Stimulated activated CD8-positive, alpha-beta memory T cell treated with anti-CD3 and anti-CD28 coated beads, Interleukin-4, amount 100 ng/mL, for 24 hours (primary cell): ENCODE results near the gene ROR2.

Experiments used
- DNase-seq: peaks from one replicate; pipeline ENCODE4 v3.0.0-alpha.2; 2020; ENCODE audit warnings: low read depth

ROR2 gene

GRCh38 chr9:91900055-91900796 is 49.8 kb downstream of the ROR2 start:
- DNase-seq = no peak

- DNase-seq = no peak
Observed at GRCh38 chr9:91899594-91899993, 50.4 kb downstream of the ROR2 start.

DNA sequence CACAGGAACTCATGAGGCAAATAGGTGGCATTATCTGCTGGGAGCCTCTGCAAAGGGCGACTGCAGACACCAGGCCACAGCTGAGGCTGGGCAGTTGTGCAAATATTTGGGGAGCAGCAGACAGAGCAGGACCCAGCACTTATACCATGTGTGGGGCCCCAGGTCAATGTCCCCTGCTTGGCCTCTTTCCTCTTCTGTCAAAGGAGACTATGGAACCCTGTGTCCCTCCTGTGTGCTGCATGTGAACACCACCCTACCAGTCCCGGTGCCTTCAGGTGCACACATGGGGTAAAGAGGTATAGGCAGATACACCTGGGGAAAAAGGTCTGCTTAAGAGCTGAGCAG is 50.8 kb downstream of the ROR2 start:
- no peak for DNase-seq

DNA sequence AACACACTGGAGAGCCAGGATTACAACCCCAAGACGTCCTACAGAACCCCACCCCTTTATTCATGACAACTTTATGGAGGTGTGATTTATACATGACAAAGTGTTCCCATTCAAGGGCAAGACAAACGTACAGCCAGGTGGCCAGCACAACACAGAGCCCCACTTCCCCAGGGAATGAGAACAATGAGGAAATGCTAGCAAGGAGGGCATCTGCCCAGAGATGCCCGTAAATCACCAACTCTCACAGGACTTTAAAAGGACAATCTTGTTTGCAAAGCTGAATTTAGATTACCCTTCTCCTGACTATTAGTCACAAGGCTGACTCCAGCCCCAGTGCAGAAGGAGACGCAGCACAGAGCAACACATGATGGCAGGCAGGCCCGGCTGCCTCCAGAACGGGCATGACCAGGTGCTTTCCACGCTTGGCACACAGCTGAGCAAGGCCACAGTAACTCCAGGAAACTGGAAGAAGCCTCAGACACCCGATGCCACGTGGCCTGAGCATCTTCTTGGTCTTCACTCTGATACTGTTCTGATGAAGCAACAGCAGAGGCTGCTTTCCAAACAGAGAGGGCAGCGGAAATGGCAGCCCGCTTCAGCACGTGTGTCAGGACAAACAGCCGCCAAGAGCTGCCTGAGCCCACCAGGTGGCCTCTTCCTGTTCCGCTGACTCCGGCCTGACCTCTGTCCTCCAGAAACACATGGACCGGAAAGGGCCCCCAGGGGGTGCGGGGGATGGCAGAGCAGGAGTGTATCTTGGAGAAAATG is 51.4 kb downstream of the ROR2 start:
- no peak for DNase-seq

DNA sequence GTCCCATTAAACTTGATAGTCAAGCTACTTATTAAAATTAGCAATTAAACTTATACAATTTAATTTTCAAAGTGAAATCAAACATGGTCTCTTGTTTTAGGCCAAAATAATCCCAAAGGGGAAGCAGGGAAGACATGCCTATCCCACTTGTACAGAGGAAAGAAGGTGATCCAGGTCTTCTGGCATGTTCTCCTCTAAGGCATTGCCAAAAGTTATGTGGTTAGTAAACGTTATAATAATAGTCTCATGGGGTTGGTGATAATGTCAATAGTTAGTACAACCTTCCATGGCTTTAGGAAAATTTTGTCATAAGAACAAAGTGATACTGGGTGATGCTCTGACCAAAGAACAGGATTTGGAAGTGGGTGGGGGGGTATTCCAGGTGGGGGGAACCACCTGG is 52.8 kb downstream of the ROR2 start:
- DNase-seq = no peak

DNA sequence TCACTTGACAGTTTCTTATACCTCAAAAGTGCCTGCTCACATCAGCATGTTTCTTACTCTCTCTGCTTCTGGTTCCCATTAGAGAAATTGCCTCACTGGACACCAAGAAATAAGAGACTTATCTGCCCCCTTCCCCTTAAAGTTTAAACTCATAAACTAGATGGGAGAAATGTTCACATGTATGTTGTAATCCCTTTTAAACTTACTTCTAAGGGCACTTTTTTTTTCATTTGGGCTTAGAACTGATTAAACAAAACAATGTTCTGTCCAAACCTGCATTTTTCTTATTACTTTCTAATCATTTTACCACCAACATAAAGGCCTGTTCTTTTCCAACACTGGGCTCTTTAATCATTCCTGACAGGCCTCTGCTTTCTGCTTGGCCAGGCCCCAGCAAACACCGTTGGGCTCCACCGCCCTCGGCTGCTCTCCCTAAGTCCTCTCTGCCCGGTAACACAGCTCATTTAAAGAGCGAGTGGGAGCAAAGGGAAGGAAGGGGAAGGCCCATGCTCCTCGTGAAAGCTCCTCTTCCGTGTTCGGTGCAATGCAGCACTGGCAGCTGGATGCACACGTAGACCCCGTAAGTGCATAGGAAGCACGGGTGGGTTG is 53.4 kb downstream of the ROR2 start:
- no peak for DNase-seq

- DNase-seq = no peak
Observed at GRCh38 chr9:91896097-91896496, 53.9 kb downstream of the ROR2 start.

GRCh38 chr9:91894536-91894935 is 55.5 kb downstream of the ROR2 start:
- DNase-seq = no peak

- no peak for DNase-seq
Observed at GRCh38 chr9:91894023-91894422, 56.0 kb downstream of the ROR2 start.

DNA sequence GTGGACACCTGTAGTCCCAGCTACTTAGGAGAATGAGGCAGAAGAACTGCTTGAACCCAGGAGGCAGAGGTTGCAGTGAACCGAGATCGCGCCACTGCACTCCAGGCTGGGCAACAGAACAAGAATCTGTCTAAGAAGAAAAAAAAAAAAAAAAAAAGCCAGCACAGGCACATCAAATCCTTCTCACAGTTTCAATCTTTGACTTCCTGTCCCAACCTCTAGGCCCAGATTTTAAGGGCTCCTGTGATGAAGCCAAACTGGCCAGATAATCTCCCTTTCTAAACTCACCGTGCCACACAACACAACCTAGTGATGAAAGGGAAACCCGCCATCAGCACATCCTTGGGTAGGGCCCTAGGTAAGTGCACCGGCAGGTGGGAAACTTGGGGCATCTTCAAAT is 58.1 kb downstream of the ROR2 start:
- no peak for DNase-seq

DNA sequence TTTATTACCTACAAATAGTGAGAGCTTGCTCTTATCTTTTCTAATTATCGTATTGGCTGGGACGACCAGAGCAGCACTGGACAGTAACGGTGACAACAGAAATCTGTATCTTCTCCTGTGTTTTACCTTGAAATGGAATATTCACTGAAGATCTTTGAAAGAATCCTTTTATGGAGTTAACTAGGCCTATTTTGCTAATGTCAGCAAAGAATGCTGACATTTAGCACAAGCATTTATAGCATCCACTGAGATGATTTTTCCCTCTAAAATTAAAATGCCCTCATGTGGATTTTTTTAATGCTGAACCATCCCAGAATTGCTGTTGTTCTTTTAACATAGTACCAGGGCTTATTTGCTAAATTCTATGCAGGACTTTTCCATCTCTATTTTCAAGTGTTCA is 59.4 kb downstream of the ROR2 start:
- DNase-seq = no peak

GRCh38 chr9:91889161-91889911 is 60.7 kb downstream of the ROR2 start:
- DNase-seq = no peak

- no peak for DNase-seq
Observed at GRCh38 chr9:91886414-91887076, 63.5 kb downstream of the ROR2 start.

DNA sequence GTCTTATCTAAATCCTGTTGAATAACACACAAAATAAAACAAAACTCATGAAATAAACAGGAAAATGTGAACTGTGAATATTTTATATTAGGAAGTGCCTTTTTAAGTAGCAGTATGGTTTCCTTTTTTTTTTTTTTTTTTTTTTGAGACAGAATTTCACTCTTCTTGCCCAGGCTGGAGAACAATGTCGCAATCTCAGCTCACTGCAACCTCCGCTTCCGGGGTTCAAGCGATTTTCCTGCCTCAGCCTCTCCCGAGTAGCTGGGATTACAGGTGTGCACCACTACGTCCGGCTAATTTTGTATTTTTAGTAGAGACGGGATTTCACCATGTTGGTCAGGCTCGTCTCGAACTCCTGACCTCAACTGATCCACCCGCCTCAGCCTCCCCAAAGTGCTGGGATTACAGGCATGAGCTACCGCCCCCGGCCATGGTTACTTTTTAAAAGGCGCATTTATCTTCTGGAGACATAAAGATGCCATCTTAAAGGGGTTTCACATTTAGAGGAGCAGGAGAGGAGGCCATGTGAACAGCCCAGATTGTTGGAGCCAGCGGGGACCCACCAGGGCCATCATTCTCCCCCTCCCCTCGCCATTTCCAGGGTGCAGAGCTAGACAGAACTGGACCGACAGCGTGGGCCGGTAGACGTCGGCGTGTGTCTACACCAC is 64.1 kb downstream of the ROR2 start:
- no peak for DNase-seq

GRCh38 chr9:91884696-91885687 is 65.0 kb downstream of the ROR2 start:
- DNase-seq = no peak

- DNase-seq = no peak
Observed at GRCh38 chr9:91884153-91884552, 65.9 kb downstream of the ROR2 start.

DNA sequence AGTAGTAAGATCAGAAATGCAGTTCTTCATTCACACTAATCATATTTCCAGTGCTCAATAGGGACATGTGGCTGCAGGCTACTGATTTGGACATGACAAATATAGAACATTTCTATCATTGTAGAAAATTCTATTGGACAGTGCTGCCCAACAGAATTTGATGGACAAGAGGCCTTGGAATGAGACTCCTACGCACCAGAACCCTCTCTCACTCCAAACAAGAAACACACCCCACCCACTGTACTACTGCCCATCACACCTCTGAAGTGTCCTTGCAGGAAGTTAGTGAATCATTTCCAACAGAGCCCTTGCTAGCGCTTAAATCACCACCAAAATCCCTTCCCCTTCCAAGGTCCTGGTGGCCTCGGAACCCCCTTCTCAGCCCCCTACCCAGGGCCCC is 66.5 kb downstream of the ROR2 start:
- DNase-seq = no peak

- no peak for DNase-seq
Observed at GRCh38 chr9:91882627-91883026, 67.4 kb downstream of the ROR2 start.

DNA sequence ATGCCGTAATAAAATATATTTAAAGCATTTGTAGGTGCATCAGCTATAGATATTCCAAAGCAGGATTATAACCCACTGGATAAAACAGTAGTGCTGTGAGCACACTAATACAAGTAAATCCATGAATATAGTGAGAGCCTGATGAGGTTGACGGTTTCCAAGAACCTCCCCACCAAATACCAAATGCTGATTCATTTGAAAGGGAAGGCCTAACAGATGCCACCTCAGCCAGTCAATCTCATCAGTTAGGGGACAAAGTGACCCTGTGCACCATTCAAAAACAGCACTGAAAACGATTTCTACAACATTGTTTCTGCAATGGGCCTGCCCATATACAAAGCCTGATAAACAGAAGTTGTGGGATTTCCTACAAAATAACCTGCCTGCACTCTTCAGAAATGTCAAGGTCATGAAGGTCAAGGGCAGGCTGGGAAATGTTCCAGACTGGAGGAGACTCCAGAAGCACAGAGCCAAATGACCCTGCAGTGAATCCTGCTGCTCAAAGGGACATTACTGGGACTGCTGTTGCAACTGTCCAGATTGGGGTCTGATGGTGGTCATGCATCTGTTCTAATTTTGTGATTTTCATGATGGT is 69.6 kb downstream of the ROR2 start:
- DNase-seq = no peak

DNA sequence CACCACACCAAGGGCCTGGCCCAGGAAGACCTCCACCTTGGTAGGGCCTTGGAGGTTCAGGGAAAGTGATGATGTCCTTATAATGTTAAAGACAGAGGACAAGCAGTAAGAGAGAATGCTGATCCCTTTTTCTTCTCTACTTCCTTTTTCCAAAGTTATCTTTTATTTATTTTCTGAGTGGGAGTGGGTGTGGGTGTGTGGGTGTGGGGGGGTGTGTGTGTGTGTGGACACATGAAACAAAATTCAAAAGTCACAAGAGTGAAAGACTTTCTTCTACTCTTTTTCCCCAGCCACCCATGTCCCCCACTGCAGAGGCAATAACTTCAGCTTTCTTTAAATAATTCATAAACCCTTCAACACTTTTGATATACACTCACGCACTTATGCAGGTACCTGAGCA is 70.8 kb downstream of the ROR2 start:
- no peak for DNase-seq
